HepG2 (cell line): Measurements from ENCODE around the gene L2HGDH. TPM values are rescaled to one million over a fixed set of nuclear protein-coding genes. Genes with fewer than 3 reads are reported as not detected.

Experiments
- SYNCRIP ChIP-seq: fragments of 200-400 bp; formaldehyde crosslinking; IDR thresholded peaks from 2 replicates; pipeline ENCODE4 v1.6.1; 2018; ENCODE audit warnings: mild to moderate bottlenecking, low read depth, low read length; ENCODE audit not compliant: insufficient read depth
- ZNF18 ChIP-seq: sonication (generic); formaldehyde crosslinking; IDR thresholded peaks from 2 replicates; pipeline ENCODE4 v1.8.0; 2022; ENCODE audit warnings: mild to moderate bottlenecking, missing genetic modification reagents; ENCODE audit not compliant: insufficient replicate concordance
- ZNF260 ChIP-seq: sonication (generic); formaldehyde crosslinking; IDR thresholded peaks from 2 replicates; pipeline ENCODE4 v1.4.0; 2020; ENCODE audit warnings: missing genetic modification reagents, low read depth, mild to moderate bottlenecking, borderline replicate concordance
- ZNF318 ChIP-seq: sonication (generic); formaldehyde crosslinking; IDR thresholded peaks from 2 replicates; pipeline ENCODE4 v1.4.0; 2020; ENCODE audit warnings: mild to moderate bottlenecking, missing genetic modification reagents
- ZNF572 ChIP-seq: sonication (generic); formaldehyde crosslinking; IDR thresholded peaks from 2 replicates; pipeline ENCODE4 v1.5.1; 2020; ENCODE audit warnings: mild to moderate bottlenecking, missing genetic modification reagents
- ZNF616 ChIP-seq: sonication (generic); formaldehyde crosslinking; IDR thresholded peaks from 2 replicates; pipeline ENCODE4 v1.5.0; 2020; ENCODE audit warnings: low read depth, mild to moderate bottlenecking, missing genetic modification reagents
- polyA plus RNA-seq, 8 experiments: library from polyadenylated mRNA; depleted of rRNA in 3 of 8; stranded (reverse) in 7 of 8; unstranded in 1 of 8; fragments of >200 nt; fragmentation: Illumina TruSeq in 4 of 8; extraction: Trizol in 4 of 8; gene quantifications; 2 replicates each; pipeline versions ENCODE4 v1.2.1 to v1.2.3, GENCODE V29; 2011 to 2016; ENCODE audit warnings: low read depth in 4 of 8, missing spikeins in 1 of 8, mixed read lengths in 1 of 8; ENCODE audit not compliant: insufficient read depth in 1 of 8
- total RNA-seq, 5 experiments: library from RNA; depleted of rRNA; stranded (reverse); fragments of >200 nt; fragmentation: Illumina TruSeq; extraction: Trizol; gene quantifications; 2 replicates each; pipeline ENCODE4 v1.2.3, GENCODE V29; 2016; ENCODE audit warnings: low read depth in 1 of 5
- TF ChIP-seq, protein P1 (sequence below): sonication (generic); formaldehyde crosslinking; IDR thresholded peaks from 2 replicates; pipeline ENCODE4 v1.4.0; 2020; ENCODE audit warnings: mild to moderate bottlenecking, missing genetic modification reagents, borderline replicate concordance
- TF ChIP-seq, protein P2 (sequence below): IDR thresholded peaks from 2 replicates; pipeline ENCODE4 v1.6.1; 2016; ENCODE audit warnings: low read depth, borderline replicate concordance
- TF ChIP-seq, protein P3 (sequence below): sonication (generic); formaldehyde crosslinking; IDR thresholded peaks from 2 replicates; pipeline ENCODE4 v1.5.0; 2020; ENCODE audit warnings: missing genetic modification reagents

L2HGDH gene
- total and polyA plus RNA-seq, 2 of the 13 experiments (the other 11 are each of a cell fraction or from before 2014, with no cell fraction given): 3.3 to 5.0 TPM

DNA sequence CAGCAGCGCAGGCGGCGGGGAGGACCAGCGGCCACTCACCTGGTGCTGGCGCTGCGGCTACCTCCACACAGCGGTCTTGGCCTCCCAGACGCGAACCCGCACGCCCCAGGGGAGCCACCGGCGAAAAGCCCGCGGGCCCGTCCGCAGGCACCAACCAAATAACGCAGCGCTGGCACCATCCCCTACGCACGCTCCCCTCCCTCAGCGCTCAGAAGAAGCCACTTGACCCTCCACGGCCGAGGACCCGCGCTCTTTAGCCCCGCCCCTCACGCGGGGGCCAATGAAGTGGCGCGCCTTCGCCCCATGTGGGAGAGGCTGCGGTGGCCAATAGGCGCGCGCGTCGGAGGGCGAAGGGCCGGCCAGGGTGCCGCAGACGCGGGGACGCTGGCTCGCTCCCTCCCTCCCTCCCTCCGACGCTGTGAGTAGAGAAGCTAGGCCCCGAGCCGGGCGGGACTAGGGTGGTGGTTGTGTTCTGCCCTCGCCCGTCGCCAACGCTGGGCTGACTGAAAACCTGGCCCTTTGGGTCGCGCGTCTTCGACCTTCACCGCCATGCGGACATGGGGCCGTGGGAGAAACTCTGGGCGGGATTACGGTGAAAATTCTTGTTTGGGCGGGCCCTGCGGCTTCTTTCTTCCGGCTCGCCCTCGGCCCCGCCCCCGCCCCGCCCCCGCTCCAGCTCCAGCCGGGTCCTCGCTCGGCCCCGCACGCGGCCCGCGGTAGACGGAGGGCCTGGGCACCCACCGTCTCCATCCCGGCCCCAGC, at the start of gene L2HGDH, which contains the start of gene DMAC2L (continued):
- TF ChIP-seq SYNCRIP (no peak), ZNF616 (0 out of 2 replicates have a peak, but pooled peaks have one; percentile 4), ZNF318 (CRISPR knock-in tag) (peak; percentile 67; the same call in 1 of the 2 replicates), ZNF260 (CRISPR knock-in tag) (no peak), ZNF572 (CRISPR knock-in tag) (0 out of 2 replicates have a peak, but pooled peaks have one; percentile 59), ZNF18 (CRISPR knock-in tag) (peak; percentile 89)
- TF ChIP-seq, protein P1, sequence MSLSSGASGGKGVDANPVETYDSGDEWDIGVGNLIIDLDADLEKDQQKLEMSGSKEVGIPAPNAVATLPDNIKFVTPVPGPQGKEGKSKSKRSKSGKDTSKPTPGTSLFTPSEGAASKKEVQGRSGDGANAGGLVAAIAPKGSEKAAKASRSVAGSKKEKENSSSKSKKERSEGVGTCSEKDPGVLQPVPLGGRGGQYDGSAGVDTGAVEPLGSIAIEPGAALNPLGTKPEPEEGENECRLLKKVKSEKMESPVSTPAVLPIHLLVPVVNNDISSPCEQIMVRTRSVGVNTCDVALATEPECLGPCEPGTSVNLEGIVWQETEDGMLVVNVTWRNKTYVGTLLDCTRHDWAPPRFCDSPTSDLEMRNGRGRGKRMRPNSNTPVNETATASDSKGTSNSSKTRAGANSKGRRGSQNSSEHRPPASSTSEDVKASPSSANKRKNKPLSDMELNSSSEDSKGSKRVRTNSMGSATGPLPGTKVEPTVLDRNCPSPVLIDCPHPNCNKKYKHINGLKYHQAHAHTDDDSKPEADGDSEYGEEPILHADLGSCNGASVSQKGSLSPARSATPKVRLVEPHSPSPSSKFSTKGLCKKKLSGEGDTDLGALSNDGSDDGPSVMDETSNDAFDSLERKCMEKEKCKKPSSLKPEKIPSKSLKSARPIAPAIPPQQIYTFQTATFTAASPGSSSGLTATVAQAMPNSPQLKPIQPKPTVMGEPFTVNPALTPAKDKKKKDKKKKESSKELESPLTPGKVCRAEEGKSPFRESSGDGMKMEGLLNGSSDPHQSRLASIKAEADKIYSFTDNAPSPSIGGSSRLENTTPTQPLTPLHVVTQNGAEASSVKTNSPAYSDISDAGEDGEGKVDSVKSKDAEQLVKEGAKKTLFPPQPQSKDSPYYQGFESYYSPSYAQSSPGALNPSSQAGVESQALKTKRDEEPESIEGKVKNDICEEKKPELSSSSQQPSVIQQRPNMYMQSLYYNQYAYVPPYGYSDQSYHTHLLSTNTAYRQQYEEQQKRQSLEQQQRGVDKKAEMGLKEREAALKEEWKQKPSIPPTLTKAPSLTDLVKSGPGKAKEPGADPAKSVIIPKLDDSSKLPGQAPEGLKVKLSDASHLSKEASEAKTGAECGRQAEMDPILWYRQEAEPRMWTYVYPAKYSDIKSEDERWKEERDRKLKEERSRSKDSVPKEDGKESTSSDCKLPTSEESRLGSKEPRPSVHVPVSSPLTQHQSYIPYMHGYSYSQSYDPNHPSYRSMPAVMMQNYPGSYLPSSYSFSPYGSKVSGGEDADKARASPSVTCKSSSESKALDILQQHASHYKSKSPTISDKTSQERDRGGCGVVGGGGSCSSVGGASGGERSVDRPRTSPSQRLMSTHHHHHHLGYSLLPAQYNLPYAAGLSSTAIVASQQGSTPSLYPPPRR: peak; percentile 61; the same call in 1 of the 2 replicates
- TF ChIP-seq, protein P2, sequence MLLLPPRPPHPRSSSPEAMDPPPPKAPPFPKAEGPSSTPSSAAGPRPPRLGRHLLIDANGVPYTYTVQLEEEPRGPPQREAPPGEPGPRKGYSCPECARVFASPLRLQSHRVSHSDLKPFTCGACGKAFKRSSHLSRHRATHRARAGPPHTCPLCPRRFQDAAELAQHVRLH (CRISPR knock-in tag): peak; percentile 35; the same call in 1 of the 2 replicates
- TF ChIP-seq, protein P3, sequence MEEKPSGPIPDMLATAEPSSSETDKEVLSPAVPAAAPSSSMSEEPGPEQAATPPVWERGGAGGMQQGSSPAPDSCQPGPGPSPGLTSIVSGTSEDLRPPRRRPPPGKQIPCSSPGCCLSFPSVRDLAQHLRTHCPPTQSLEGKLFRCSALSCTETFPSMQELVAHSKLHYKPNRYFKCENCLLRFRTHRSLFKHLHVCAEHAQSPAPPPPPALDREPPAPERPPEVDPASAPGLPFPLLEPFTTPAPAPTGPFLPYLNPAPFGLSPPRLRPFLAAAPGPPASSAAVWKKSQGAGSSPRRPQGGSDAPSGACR (CRISPR knock-in tag): peak; percentile 52; the same call in 1 of the 2 replicates
